Calu3 (cell line): ENCODE measurements around the gene CHRDL1. TPM values are rescaled to one million over a fixed set of nuclear protein-coding genes. Genes with fewer than 3 reads are reported as not detected.

Source experiments
- BruUV-seq: library from RNA; stranded (reverse); fragments of 400-500 nt; replicated peaks from 2 replicates; lab custom pipeline; 2021; lab: Mats Ljungman, UMichigan
- CTCF ChIA-PET: fragments of 300-600 bp; sonication (Branson Sonifier 250); formaldehyde crosslinking; loops from one replicate; lab custom pipeline; 2022; ENCODE audit warnings: antibody characterized with exemption; lab: Charles Lee
- DNase-seq: peaks from one replicate; pipeline ENCODE4 v3.0.0; 2022
- H3K27ac Mint-ChIP-seq: one replicate; pipeline ENCODE4 v1.8.0; 2022; ENCODE audit warnings: mixed read lengths; ENCODE audit not compliant: unreplicated experiment
- H3K27me3 Mint-ChIP-seq: one replicate; pipeline ENCODE4 v1.8.0; 2022; ENCODE audit warnings: mixed read lengths; ENCODE audit not compliant: unreplicated experiment
- H3K36me3 Mint-ChIP-seq: one replicate; pipeline ENCODE4 v1.8.0; 2022; ENCODE audit warnings: mild to moderate bottlenecking, moderate library complexity, mixed read lengths; ENCODE audit not compliant: insufficient read depth, unreplicated experiment
- H3K4me1 Mint-ChIP-seq: one replicate; pipeline ENCODE4 v1.8.0; 2022; ENCODE audit warnings: mild to moderate bottlenecking, low read depth, mixed read lengths; ENCODE audit not compliant: unreplicated experiment
- H3K4me3 Mint-ChIP-seq: one replicate; pipeline ENCODE4 v1.8.0; 2022; ENCODE audit warnings: mild to moderate bottlenecking, low read depth, moderate library complexity, mixed read lengths; ENCODE audit not compliant: unreplicated experiment
- H3K9me3 Mint-ChIP-seq: one replicate; pipeline ENCODE4 v1.8.0; 2022; ENCODE audit warnings: low read depth, mixed read lengths; ENCODE audit not compliant: unreplicated experiment
- CTCF ChIP-seq: fragments of 200-600 bp; IDR thresholded peaks from one replicate; pipeline ENCODE4 v1.8.0; 2022; ENCODE audit warnings: antibody characterized with exemption; ENCODE audit not compliant: unreplicated experiment
- intact Hi-C: fragments of 100-400 bp; cut with micrococcal nuclease; formaldehyde crosslinking; loops from one replicate; pipeline ENCODE4 v1.10.0; 2022; ENCODE audit not compliant: unreplicated experiment
- total RNA-seq: library from RNA; stranded (reverse); gene quantifications from 2 replicates; pipeline ENCODE4 v1.2.3, GENCODE V29; 2022

The CHRDL1 gene
- total RNA-seq, 1 experiment from 2014 or later: not detected

- H3K36me3 Mint-ChIP-seq: no peaks in the 10 kb centered on the region
These were observed 50.3 kb downstream of the CHRDL1 start for GRCh38 chrX:110745288-110745687.

GRCh38 chrX:110743679-110744340 lies 51.8 kb downstream of the CHRDL1 start:
- H3K4me1 Mint-ChIP-seq: no peaks in the 10 kb centered on the region
- H3K9me3 Mint-ChIP-seq: no peaks in the 10 kb centered on the region
- DNase-seq: no peak
- no peak for TF ChIP-seq CTCF
- intact Hi-C loops: no loop called here
- BruUV-seq: no TSS peak
- H3K4me3 Mint-ChIP-seq: no peak overlapping the region
- CTCF ChIA-PET: no interaction called here
- no peak overlapping the region for H3K27ac Mint-ChIP-seq
- peaks cover 40% of the 10 kb centered on the region for H3K27me3 Mint-ChIP-seq
- no peaks in the 10 kb centered on the region for H3K36me3 Mint-ChIP-seq

More at GRCh38 chrX:110745288-110745687, 50.3 kb downstream of the CHRDL1 start:
- CTCF ChIA-PET: no interaction called here
- no peak for DNase-seq
- intact Hi-C loops: no loop called here
- Mint-ChIP-seq H3K4me1 (no peaks in the 10 kb centered on the region), H3K9me3 (no peaks in the 10 kb centered on the region), H3K4me3 (no peak overlapping the region), H3K27ac (no peak overlapping the region), H3K27me3 (peaks cover 41% of the 10 kb centered on the region)
- no peak for TF ChIP-seq CTCF
- BruUV-seq: no TSS peak

- DNase-seq: no peak
- Mint-ChIP-seq H3K4me1 (no peaks in the 10 kb centered on the region), H3K4me3 (no peak overlapping the region), H3K36me3 (no peaks in the 10 kb centered on the region), H3K27ac (no peak overlapping the region), H3K27me3 (peaks cover 29% of the 10 kb centered on the region), H3K9me3 (no peaks in the 10 kb centered on the region)
- CTCF ChIA-PET: no interaction called here
- TF ChIP-seq CTCF: no peak
- intact Hi-C loops: no loop called here
- BruUV-seq: no TSS peak
These were observed 54.3 kb downstream of the CHRDL1 start for GRCh38 chrX:110741213-110741796.

- Mint-ChIP-seq H3K4me1 (no peaks in the 10 kb centered on the region), H3K4me3 (no peak overlapping the region)
- intact Hi-C loops: no loop called here
These were observed 60.6 kb downstream of the CHRDL1 start for GRCh38 chrX:110734894-110735541.

More at GRCh38 chrX:110734894-110735541, 60.6 kb downstream of the CHRDL1 start:
- peaks cover 19% of the 10 kb centered on the region for H3K27me3 Mint-ChIP-seq
- CTCF ChIA-PET: no interaction called here
- TF ChIP-seq CTCF: no peak
- H3K36me3 Mint-ChIP-seq: no peaks in the 10 kb centered on the region
- BruUV-seq: no TSS peak
- no peak for DNase-seq
- H3K27ac Mint-ChIP-seq: no peak overlapping the region
- no peaks in the 10 kb centered on the region for H3K9me3 Mint-ChIP-seq
